ENCODE measurements around the gene SCAF4.

GRCh38 chr21:31654340-31654739, 77.6 kb downstream of the SCAF4 start:
- TF ChIP-seq REST (IDR thresholded peaks at IDR 0.05), result no peak
- no peak for TF ChIP-seq HEYL (CRISPR knock-in tag; IDR thresholded peaks at IDR 0.05)
- TF ChIP-seq CTCF (IDR thresholded peaks at IDR 0.05), result no peak
- TF ChIP-seq HOXA7 (CRISPR knock-in tag; IDR thresholded peaks at IDR 0.05), result no peak

All from A549 (cell line).